RCC 7860 (cell line): Measurements from ENCODE around the gene CEACAM18.
"Not testable (repeated sequence)": the region's sequence is repeated elsewhere in the genome, so short reads cannot be mapped to it uniquely, and the experiment has no call there.

ENCODE experiments used
- DNase-seq: peaks from one replicate; pipeline ENCODE4 v3.0.0-alpha.2; 2015; ENCODE audit warnings: low spot score
- FAIRE-seq: peaks from 2 replicates; lab custom pipeline; 2012; peaks lifted over from hg19 to GRCh38; lab: Jason Lieb, UNC

The CEACAM18 gene

GRCh38 chr19:51489113-51489512 is 10.8 kb downstream of the CEACAM18 start:
- DNase-seq: no peak
- FAIRE-seq: no peak

GRCh38 chr19:51490676-51491075 is 12.3 kb downstream of the CEACAM18 start:
- no peak for FAIRE-seq
- no peak for DNase-seq

GRCh38 chr19:51491586-51491985 is 13.2 kb downstream of the CEACAM18 start:
- no peak for FAIRE-seq
- DNase-seq: no peak

GRCh38 chr19:51493776-51494175 is 15.4 kb downstream of the CEACAM18 start:
- no peak for FAIRE-seq
- no peak for DNase-seq

- no peak for DNase-seq
- FAIRE-seq: no peak
Observed at GRCh38 chr19:51497666-51498065, 19.3 kb downstream of the CEACAM18 start.

GRCh38 chr19:51500931-51501330 is 22.6 kb downstream of the CEACAM18 start:
- not testable (repeated sequence) for FAIRE-seq, DNase-seq

- FAIRE-seq (no peak), DNase-seq (no peak)
Observed at GRCh38 chr19:51501594-51502263, 23.4 kb downstream of the CEACAM18 start, which contains the start of gene SIGLEC12. Gene SIGLEC12, minus strand, starts transcription at chr19:51501800. Its CDS starts 67 bp downstream, at chr19:51501733.

GRCh38 chr19:51503286-51503817 is 25.0 kb downstream of the CEACAM18 start:
- DNase-seq (no peak), FAIRE-seq (no peak)

- DNase-seq: no peak
- FAIRE-seq: no peak
Observed at GRCh38 chr19:51503896-51504295, 25.6 kb downstream of the CEACAM18 start.

GRCh38 chr19:51505904-51506303 is 27.6 kb downstream of the CEACAM18 start:
- FAIRE-seq (no peak), DNase-seq (no peak)

- DNase-seq (no peak), FAIRE-seq (no peak)
Observed at GRCh38 chr19:51507192-51507591, 28.9 kb downstream of the CEACAM18 start.

GRCh38 chr19:51507640-51508058 is 29.3 kb downstream of the CEACAM18 start:
- DNase-seq: no peak
- FAIRE-seq: no peak

GRCh38 chr19:51508059-51508733 is 29.9 kb downstream of the CEACAM18 start:
- DNase-seq: no peak
- FAIRE-seq: no peak

GRCh38 chr19:51509823-51510660 is 31.7 kb downstream of the CEACAM18 start:
- FAIRE-seq (no peak), DNase-seq (no peak)

- no peak for DNase-seq
- FAIRE-seq: no peak
Observed at GRCh38 chr19:51511353-51511752, 33.0 kb downstream of the CEACAM18 start.

- FAIRE-seq (no peak), DNase-seq (no peak)
Observed at GRCh38 chr19:51513968-51514367, 35.6 kb downstream of the CEACAM18 start.

GRCh38 chr19:51514866-51515481 is 36.6 kb downstream of the CEACAM18 start:
- FAIRE-seq (peak; percentile 30), DNase-seq (peak; percentile 17)

- no peak for FAIRE-seq
- no peak for DNase-seq
Observed at GRCh38 chr19:51520728-51521127, 42.4 kb downstream of the CEACAM18 start.

GRCh38 chr19:51521357-51521756 is 43.0 kb downstream of the CEACAM18 start:
- no peak for FAIRE-seq

GRCh38 chr19:51521781-51522180 is 43.4 kb downstream of the CEACAM18 start:
- DNase-seq: no peak
- FAIRE-seq: no peak

More at GRCh38 chr19:51521357-51521756, 43.0 kb downstream of the CEACAM18 start:
- DNase-seq: no peak
